GM12891 (cell line): ENCODE results near the gene FUT6.

Experiments used
- PAX5 ChIP-seq: IDR thresholded peaks from 2 replicates; pipeline ENCODE4 v1.6.1; 2011; ENCODE audit warnings: low read length, moderate library complexity, mild to moderate bottlenecking; ENCODE audit not compliant: insufficient read depth, severe bottlenecking
- POLR2A ChIP-seq: IDR thresholded peaks from 2 replicates; pipeline ENCODE4 v1.6.1; 2011; ENCODE audit warnings: low read depth, low read length, control low read depth
- POLR2AphosphoS5 ChIP-seq: IDR thresholded peaks from 2 replicates; pipeline ENCODE4 v1.6.1; 2011; ENCODE audit warnings: low read depth, low read length, control low read depth
- SPI1 ChIP-seq: IDR thresholded peaks from 2 replicates; pipeline ENCODE4 v1.6.1; 2011; ENCODE audit warnings: low read depth, low read length, control low read depth
- TAF1 ChIP-seq: IDR thresholded peaks from 2 replicates; pipeline ENCODE4 v1.6.1; 2011; ENCODE audit warnings: low read depth, low read length, control low read depth

GRCh38 chr19:5790559-5791520 is 48.7 kb downstream of the FUT6 start, which contains the start of gene DUS3L:
- TF ChIP-seq POLR2AphosphoS5 = peak; percentile 80
- TF ChIP-seq POLR2A = peak; percentile 76
- TF ChIP-seq TAF1 = no peak
- no peak for TF ChIP-seq PAX5
- no peak for TF ChIP-seq SPI1
